ENCODE measurements around the gene TRAPPC3L. TPM values are rescaled to one million over a fixed set of nuclear protein-coding genes. Genes with fewer than 3 reads are reported as not detected.

TRAPPC3L gene
- total RNA-seq, 1 donor from 2014 or later = not detected

DNA sequence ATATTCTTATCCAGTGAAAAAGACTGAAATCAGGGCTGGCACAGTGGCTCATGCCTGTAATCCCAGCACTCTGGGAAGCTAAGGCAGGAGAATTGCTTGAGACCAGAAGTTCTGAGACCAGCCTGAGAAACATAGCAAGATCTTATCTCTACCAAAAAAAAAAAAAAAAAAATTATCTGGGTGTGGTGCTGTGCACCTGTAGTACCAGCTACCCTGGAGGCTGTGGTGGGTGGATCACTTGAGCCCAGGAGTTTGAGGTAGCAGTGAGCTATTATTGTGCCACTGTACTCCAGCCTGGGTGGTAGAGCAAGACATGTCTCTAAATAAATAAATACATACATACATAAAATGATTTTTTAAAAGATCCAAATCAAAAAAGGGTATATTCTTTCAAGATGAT is 78.0 kb downstream of the TRAPPC3L start:
- no peak for DNase-seq (ENCODE audit: low spot score)

- no peak for DNase-seq (ENCODE audit: low spot score)
Measured at GRCh38 chr6:116467096-116467495, 78.4 kb downstream of the TRAPPC3L start.

DNA sequence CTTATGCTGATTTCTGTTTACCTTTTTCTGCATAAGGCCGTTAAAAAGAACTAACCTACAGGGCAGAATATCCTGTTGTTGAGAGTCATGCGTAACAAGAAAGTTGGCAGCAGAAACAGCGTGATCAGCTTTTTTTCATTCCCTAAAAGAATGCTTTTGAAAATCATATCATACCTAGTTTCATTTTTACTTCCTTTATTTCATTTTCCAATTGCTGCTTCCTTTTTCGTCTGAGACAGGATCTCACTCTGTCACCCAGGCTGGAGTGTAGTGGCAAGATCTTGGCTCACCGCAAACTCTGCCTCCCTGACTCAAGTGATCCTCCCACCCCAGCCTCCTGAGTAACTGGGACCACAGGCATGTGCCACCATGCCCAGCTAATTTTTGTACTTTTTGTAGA is 80.2 kb downstream of the TRAPPC3L start:
- DNase-seq (ENCODE audit: low spot score) = no peak

- DNase-seq (ENCODE audit: low spot score) = no peak
Measured at GRCh38 chr6:116463301-116463700, 82.2 kb downstream of the TRAPPC3L start.

- no peak for DNase-seq (ENCODE audit: low spot score)
Measured at GRCh38 chr6:116461932-116462885, 83.3 kb downstream of the TRAPPC3L start.

DNA sequence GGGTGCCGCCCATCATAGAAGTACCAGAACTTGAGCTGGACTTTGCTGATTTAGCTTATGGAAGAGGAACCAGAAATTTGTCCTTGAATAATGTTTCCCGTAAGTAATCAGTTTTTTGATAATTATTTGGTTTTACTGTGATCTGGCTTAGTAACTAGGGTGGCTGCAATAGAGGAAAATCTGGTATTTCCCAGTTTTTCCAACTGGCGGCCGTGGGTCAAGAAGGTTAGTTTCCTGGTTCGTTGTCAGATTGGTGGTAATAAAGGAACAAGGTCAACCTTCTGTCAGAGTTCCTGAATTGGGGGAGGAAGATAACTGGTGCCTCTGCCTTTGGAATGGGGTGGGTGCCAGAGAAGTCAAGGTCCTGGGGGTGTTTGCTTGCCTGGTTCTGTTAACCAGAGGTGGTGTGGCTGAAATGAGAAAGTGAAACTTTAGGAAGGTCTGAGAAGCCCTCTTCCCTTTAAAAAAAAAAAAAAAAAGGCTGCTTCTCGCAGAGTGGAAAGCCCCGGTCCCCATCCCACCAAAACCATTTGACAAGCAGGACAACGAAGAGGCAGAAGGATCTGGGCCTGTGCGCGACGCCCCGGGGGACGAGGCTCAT is 84.1 kb downstream of the TRAPPC3L start, which contains the start of gene CALHM6:
TSS of gene CALHM6 (plus strand) at position 45 of the 601 bp plus-strand sequence. CDS start at position 600, 555 bp downstream.
- DNase-seq (ENCODE audit: low spot score) = no peak

DNA sequence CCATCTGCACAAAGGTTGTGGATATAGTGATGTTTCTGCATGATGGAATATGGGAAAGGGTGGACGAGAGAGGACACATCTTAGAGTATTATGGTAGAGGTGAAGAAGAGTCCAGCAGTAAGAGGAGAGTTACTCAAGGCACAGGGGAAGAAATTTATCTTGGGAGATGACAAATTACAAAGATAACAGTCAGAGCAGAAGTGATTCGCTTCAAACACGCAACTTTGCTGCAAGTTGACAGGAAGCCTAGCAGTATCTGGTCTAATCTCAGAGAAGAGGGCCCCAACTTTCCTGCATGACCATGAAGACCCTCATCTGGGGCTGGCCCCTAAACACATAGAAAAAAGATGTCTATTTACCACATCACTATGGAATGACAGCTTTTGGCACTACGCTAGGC is 85.6 kb downstream of the TRAPPC3L start:
- DNase-seq (ENCODE audit: low spot score) = no peak

DNA sequence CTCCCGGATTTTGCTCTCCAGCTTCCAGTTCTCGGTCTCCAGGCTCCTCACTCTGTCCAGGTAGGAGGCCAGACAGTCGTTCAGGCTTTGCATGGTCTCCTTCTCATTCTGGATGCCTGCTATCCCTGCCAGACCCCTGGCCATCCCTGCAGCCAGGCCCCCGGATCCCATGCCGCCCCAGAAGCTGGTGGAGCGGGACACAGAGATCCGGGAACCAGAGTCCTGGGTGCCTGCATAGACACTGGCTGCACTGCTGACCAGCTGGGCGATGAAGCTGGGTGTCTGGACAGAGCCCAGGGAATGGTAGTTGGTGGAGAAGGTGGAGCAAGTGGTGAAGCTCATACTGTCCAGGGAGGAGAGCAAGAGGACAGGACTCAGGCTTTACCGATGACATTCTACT is 87.2 kb downstream of the TRAPPC3L start:
- no peak for DNase-seq (ENCODE audit: low spot score)

GRCh38 chr6:116456927-116457326 is 88.6 kb downstream of the TRAPPC3L start:
- DNase-seq (ENCODE audit: low spot score) = no peak

DNA sequence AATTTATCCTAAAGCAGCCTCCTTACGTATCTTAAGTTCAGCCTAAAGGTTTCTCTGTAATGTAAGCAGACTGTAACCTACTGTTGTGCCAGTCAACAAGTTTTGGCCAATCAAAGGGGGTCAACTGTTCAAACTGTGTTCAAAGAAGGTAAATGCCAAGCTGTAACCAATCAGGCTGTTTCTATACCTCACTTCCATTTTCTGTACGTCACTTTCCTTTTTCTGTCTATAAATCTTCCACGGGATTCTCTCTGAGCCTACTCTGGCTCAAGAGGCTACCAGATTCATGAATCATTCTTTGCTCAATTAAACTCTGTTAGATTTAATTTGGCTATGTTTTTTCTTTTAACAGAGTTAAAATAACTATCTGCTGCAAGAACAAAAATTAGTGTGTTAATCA is 89.4 kb downstream of the TRAPPC3L start:
- DNase-seq (ENCODE audit: low spot score) = no peak

DNA sequence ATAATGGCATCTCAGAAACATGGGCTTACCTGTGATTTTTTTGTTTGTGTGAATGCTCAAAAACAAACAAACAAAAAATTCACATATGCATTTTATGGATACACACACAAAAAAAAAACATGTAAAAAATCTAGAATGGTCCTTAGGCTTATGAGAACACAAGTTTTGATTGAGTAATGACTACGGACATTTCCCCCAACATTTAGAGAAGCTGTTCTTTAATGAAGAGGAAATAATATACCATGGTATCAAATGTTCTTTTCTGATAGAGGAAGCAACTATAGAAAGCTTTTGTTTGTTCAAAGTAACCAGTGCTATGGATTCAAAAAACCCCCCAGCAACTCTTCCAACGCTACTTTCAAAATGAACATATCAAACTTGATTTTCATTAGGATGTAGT is 93.0 kb downstream of the TRAPPC3L start:
- no peak for DNase-seq (ENCODE audit: low spot score)

DNA sequence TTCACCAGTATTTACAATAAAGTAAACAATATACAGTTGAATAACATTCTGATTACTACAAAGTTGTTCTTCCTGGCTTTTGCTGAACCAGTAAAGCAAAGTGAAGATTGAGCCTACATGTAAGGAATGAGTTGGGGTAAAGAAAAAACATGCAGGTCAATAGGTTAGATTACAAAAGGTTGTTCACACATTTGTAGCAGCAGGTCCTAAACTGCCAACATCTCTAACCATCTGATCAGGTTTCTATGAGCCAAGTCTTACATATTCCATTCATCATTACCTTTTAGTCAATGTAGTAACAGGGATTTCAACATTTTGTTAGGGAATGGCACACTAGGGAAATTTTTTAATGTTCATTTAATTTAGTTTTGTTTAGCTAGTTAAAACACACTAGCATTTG is 93.6 kb downstream of the TRAPPC3L start:
- DNase-seq (ENCODE audit: low spot score) = no peak

- no peak for DNase-seq (ENCODE audit: low spot score)
Measured at GRCh38 chr6:116450769-116451740, 94.4 kb downstream of the TRAPPC3L start.

GRCh38 chr6:116450185-116450710 is 95.2 kb downstream of the TRAPPC3L start:
- no peak for DNase-seq (ENCODE audit: low spot score)

DNA sequence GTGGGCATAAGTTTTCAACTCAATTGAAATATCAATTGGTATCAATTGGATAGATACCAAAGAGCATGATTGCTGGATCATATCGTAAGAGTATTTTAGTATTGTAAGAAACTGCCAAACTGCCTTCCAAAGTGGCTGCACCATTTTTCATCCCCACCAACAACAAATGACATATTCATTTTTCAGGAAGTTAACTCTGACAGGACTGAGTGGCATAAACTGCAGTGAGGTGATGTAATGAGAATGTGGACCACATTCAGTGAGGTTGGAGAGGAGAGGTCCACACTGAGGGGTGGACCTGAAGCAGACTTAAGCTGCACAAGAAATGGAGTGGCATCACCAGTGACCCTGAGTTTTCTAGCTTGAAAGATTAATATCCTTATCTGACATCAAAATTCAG is 95.9 kb downstream of the TRAPPC3L start:
- no peak for DNase-seq (ENCODE audit: low spot score)

DNA sequence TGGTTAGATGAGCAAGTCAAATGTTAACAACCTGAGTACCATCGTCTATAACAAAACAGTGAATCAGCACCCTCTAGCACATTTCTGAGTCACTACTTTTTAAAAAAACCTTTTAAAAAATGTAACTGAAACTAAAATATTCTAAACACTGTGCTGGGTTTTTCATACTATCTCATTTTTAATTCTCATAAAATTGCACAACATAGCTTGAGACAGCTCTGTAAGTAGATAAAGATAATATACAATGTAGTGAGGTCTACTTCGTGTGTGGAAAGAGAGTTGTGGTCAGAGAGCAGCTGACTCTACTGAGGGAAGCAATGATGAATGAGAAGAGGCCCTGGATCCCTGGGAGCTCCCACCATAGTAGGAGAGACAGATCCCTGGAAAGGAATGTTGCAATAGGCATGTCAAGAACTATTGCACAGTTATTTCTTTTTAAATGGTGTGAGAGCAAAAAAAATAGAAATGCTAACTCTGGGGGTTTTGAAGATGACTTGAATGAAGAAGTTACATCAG is 97.9 kb downstream of the TRAPPC3L start:
- DNase-seq (ENCODE audit: low spot score) = no peak

DNA sequence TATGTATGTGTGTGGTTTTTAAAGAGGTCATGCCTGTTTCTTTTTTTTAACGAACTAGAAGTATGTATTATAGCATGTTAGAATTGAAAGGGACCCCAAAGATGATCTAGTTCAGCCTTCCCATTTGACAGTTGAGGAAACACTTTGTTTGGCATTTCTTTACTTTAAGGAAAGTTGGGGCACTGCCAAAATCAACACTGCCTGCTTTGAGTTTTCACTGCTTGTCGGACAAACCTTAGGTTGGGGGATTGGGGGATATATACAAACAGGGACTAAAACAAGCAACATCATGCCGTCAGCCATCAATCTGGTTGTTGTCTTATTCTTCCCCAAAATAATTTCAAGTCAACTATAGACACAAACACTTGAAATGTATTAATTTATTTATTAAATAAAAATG is 98.4 kb downstream of the TRAPPC3L start:
- DNase-seq (ENCODE audit: low spot score) = no peak

DNA sequence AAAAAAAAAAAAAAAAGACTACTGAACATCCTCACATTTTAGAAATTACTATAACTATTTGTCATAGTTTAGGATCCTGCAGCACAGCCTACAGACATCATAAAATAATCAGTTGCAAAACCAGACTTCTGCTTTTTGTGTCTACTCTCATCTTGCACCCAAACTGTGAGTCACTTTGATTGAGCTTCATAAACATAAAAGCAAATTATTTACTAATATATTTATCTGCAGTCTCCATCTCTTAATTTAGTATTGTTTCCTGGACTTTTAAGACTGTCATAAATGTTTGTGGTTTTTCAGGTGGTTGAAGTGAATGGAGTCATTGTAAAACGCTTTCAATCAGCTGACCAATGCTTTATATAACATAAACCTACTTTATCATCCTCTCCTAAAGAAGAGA is 99.1 kb downstream of the TRAPPC3L start:
- DNase-seq (ENCODE audit: low spot score) = no peak

GRCh38 chr6:116445102-116445501 is 100.4 kb downstream of the TRAPPC3L start:
- no peak for DNase-seq (ENCODE audit: low spot score)
